ENCODE measurements around the gene MACROD2.

DNA sequence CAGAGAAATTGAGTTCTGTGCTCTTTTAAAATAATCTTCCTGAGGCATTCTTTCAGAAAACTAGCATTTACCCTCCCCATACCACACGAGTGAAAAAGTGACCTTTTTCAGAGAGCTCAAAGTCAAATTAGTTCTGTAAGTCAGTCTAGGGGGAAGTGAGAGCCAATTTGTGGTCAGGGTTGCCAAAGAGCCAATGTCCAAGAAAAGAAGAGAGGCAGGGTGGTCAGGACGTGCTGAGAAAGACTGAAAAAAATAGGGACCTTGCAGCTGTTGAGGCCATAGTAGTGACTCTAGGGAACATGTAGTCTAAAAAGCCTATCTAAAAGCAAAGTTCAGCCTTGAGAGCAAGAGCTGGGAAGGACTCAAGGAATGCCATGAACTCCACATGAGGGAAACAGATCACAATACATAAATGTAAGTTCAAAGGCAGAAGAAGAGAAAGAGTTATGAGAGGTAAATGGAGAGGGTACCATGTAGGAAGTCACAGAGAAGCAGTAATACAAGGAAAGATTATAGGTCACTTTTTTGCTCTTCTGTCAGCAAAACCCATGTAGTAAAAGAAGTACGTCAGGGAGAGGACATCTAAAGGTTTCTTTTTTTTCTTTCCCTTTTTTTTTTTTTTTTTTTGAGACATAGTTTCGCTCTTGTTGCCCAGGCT lies 907.2 kb downstream of the MACROD2 start:
- TF ChIP-seq, protein P1, sequence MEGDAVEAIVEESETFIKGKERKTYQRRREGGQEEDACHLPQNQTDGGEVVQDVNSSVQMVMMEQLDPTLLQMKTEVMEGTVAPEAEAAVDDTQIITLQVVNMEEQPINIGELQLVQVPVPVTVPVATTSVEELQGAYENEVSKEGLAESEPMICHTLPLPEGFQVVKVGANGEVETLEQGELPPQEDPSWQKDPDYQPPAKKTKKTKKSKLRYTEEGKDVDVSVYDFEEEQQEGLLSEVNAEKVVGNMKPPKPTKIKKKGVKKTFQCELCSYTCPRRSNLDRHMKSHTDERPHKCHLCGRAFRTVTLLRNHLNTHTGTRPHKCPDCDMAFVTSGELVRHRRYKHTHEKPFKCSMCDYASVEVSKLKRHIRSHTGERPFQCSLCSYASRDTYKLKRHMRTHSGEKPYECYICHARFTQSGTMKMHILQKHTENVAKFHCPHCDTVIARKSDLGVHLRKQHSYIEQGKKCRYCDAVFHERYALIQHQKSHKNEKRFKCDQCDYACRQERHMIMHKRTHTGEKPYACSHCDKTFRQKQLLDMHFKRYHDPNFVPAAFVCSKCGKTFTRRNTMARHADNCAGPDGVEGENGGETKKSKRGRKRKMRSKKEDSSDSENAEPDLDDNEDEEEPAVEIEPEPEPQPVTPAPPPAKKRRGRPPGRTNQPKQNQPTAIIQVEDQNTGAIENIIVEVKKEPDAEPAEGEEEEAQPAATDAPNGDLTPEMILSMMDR (IDR thresholded peaks at IDR 0.05) = no peak
- no peak for TF ChIP-seq POLR2A (IDR thresholded peaks at IDR 0.05)
- TF ChIP-seq POLR2AphosphoS5 (IDR thresholded peaks at IDR 0.05) = no peak
